ENCODE results near the gene HNRNPC. TPM values are rescaled to one million over a fixed set of nuclear protein-coding genes. Genes with fewer than 3 reads are reported as not detected.

The HNRNPC gene
- total and polyA plus RNA-seq, 9 of the 15 experiments (the other 6 are each of a cell fraction or from before 2014, with no cell fraction given), result 679 to 1,557 (median 1,191) TPM

DNA sequence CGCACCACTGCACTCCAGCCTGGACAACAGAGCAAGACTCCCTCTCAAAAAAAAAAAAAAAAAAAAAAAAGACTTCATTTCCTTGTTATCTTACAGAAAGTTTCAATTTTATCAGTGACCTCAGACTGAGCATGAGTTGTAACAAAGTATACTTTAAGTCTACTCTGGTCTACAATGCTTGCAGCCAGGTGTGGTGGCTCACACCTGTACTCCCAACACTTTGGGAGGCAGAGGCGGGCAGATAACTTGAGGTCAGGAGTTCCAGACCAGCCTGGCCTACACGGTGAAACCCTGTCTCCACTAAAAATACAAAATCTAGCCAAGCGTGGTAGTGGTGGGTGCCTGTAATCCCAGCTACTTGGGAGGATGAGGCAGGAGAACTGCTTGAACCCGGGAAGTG is 18.0 kb downstream of the HNRNPC start:
- H3K36me3 ChIP-seq (ENCODE audit: control insufficient read depth, insufficient read depth, low read length), result peaks cover 93% of the 10 kb centered on the region
- FAIRE-seq, result no peak
- TF ChIP-seq NFYB (IDR thresholded peaks at IDR 0.05; ENCODE audit: extremely low read depth, insufficient read length) (no peak), ZKSCAN3 (CRISPR knock-in tag; IDR thresholded peaks at IDR 0.05) (no peak), RNF2 (IDR thresholded peaks at IDR 0.05) (no peak), ZNF174 (CRISPR knock-in tag; IDR thresholded peaks at IDR 0.05) (no peak), BRD9 (IDR thresholded peaks at IDR 0.05; ENCODE audit: low read depth, partially characterized antibody) (no peak), SIX5 (IDR thresholded peaks at IDR 0.05; ENCODE audit: borderline replicate concordance in 1 of 2, insufficient read depth in 1 of 2, low read depth in 1 of 2, low read length in 2 of 2) (no peak), HDAC3 (IDR thresholded peaks at IDR 0.05; ENCODE audit: borderline replicate concordance, partially characterized antibody) (no peak), ADNP (tag; IDR thresholded peaks at IDR 0.05) (no peak), TRIM28 (IDR thresholded peaks at IDR 0.05) (no peak), PRMT5 (CRISPR knock-in tag; IDR thresholded peaks at IDR 0.05) (no peak), CCNT2 (IDR thresholded peaks at IDR 0.05; ENCODE audit: borderline replicate concordance, extremely low read depth, insufficient read length, low read depth, low read length) (no peak), HOXB6 (CRISPR knock-in tag; IDR thresholded peaks at IDR 0.05; ENCODE audit: borderline replicate concordance) (no peak), GTF2A2 (tag; IDR thresholded peaks at IDR 0.05) (no peak)
- TF ChIP-seq, protein P1, sequence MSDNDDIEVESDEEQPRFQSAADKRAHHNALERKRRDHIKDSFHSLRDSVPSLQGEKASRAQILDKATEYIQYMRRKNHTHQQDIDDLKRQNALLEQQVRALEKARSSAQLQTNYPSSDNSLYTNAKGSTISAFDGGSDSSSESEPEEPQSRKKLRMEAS (CRISPR knock-in tag; IDR thresholded peaks at IDR 0.05), result no peak
- TF ChIP-seq, protein P2, sequence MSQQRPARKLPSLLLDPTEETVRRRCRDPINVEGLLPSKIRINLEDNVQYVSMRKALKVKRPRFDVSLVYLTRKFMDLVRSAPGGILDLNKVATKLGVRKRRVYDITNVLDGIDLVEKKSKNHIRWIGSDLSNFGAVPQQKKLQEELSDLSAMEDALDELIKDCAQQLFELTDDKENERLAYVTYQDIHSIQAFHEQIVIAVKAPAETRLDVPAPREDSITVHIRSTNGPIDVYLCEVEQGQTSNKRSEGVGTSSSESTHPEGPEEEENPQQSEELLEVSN (IDR thresholded peaks at IDR 0.05; ENCODE audit: borderline replicate concordance in 1 of 2, extremely low read depth in 1 of 2, insufficient read depth in 1 of 2, insufficient read length in 1 of 2, low read depth in 1 of 2, low read length in 1 of 2, poor library complexity in 1 of 2, severe bottlenecking in 1 of 2), result no peak
- TF ChIP-seq, protein P3, sequence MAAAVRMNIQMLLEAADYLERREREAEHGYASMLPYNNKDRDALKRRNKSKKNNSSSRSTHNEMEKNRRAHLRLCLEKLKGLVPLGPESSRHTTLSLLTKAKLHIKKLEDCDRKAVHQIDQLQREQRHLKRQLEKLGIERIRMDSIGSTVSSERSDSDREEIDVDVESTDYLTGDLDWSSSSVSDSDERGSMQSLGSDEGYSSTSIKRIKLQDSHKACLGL (CRISPR knock-in tag; IDR thresholded peaks at IDR 0.05; ENCODE audit: borderline replicate concordance, poor library complexity, severe bottlenecking), result no peak
- TF ChIP-seq, protein P4, sequence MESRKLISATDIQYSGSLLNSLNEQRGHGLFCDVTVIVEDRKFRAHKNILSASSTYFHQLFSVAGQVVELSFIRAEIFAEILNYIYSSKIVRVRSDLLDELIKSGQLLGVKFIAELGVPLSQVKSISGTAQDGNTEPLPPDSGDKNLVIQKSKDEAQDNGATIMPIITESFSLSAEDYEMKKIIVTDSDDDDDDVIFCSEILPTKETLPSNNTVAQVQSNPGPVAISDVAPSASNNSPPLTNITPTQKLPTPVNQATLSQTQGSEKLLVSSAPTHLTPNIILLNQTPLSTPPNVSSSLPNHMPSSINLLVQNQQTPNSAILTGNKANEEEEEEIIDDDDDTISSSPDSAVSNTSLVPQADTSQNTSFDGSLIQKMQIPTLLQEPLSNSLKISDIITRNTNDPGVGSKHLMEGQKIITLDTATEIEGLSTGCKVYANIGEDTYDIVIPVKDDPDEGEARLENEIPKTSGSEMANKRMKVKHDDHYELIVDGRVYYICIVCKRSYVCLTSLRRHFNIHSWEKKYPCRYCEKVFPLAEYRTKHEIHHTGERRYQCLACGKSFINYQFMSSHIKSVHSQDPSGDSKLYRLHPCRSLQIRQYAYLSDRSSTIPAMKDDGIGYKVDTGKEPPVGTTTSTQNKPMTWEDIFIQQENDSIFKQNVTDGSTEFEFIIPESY (CRISPR knock-in tag; IDR thresholded peaks at IDR 0.05), result no peak

More for the DNA sequence above, 18.0 kb downstream of the HNRNPC start:
- Histone ChIP-seq H3K9ac (ENCODE audit: insufficient read depth in 1 of 2, low read depth in 2 of 2, low read length in 2 of 2) (no peak overlapping the region), H3K4me2 (ENCODE audit: insufficient read depth, low read length) (no peak overlapping the region), H2AFZ (ENCODE audit: low read depth, low read length) (no peak overlapping the region), H3K9me1 (ENCODE audit: control insufficient read depth, insufficient read depth, low read length) (no peaks in the 10 kb centered on the region), H3K9me3 (replicated peaks; ENCODE audit: control insufficient read depth, insufficient read depth, low read depth, low read length) (no peaks in the 10 kb centered on the region), H3K27me3 (ENCODE audit: control insufficient read depth in 2 of 2, insufficient read depth in 2 of 2, low read length in 2 of 2) (no peaks in the 10 kb centered on the region), H4K20me1 (replicated peaks; ENCODE audit: control insufficient read depth, insufficient read depth, low read length) (peaks cover 31% of the 10 kb centered on the region; the same call in 1 of the 2 replicates), H3K79me2 (ENCODE audit: control insufficient read depth, insufficient read depth, low read length) (peaks cover 100% of the 10 kb centered on the region), H3K27ac (ENCODE audit: extremely low read depth, low read depth, low read length) (no peak overlapping the region), H3K4me1 (replicated peaks in 1 of 2; ENCODE audit: control insufficient read depth in 2 of 2, insufficient read depth in 2 of 2, low read length in 2 of 2) (no peaks in the 10 kb centered on the region; a peak in 3 of 5 replicates), H3K4me3 (no peak overlapping the region)
- in situ Hi-C loops (cut with MboI), result no loop called here
- intact Hi-C loops (cut with micrococcal nuclease), result no loop called here
- CTCF ChIA-PET (ENCODE audit: low intra/inter-chr PET ratio), result no interaction called here
- POLR2A ChIA-PET, result interaction anchor here (0.6 kb wide), 1 partner anchor 1639 kb away, joined by 3 read pairs; no protein-coding TSS in a partner anchor
- DNase-seq (ENCODE audit: extremely low read depth in 1 of 4, low spot score in 3 of 4) (no peak), ATAC-seq (no peak)
- BruUV-seq (replicated peaks), result no TSS peak
- 91% methylated on average over 5 of the region's 5 CpGs for WGBS (ENCODE audit: insufficient coverage, low coverage, missing lambda C conversion rate)
